Stimulated activated CD8-positive, alpha-beta memory T cell treated with anti-CD3 and anti-CD28 coated beads, Interleukin-4, amount 100 ng/mL, for 24 hours (primary cell): ENCODE measurements around the gene RSAD1.

Source experiments
- DNase-seq: peaks from one replicate; pipeline ENCODE4 v3.0.0-alpha.2; 2020; ENCODE audit warnings: low read depth

The RSAD1 gene

DNA sequence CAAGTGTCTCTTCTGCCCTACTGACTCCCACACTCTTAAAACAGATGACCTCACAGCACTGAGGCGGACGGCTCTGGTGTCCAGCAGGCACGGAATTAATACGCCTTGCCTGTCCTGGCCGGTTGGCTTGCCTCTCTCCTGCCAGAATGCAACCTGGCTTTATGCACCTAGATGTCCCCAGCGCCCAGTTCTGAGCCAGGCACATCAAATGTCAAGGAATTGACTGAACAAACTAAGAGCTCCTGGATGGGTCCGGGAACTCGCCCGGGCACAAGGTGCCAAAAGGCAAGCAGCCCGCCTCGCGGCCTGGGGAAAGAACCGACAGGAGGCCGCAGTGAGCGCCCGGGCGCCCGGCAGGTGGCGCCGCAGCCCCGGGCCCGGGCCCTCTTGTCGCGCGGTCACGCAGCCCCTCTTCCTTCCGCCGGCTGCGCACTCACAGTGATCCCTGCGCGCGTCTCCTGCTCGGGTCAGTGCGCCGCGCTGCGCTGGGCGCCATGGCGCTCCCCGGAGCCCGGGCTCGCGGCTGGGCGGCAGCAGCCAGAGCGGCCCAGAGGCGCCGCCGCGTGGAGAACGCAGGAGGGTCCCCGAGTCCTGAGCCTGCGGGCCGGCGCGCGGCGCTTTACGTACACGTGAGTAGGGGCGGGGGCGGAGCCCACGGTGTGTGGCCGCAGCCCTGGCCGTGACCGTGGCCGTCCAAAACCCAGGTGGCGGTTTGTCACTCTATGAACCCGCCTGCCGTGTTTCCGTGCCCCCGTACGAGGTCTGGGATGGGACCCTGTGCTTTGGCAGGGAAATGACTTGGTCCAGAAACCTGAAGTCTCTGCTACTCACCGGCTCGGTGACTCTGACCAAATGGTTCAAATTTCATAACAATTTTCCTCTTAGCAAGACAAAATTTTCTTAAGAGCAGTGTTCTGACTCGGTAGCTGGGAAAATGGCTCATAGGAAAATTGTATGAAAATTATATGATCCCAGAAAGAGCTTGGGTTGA, at the start of gene RSAD1:
Gene RSAD1 (plus strand): TSS at position 470 of the 991 bp plus-strand sequence. CDS start 25 bp downstream, at position 495.
- DNase-seq: peak; percentile 75

GRCh38 chr17:50429793-50430192, 48.9 kb upstream of the RSAD1 start:
- DNase-seq: no peak

- DNase-seq: no peak
Measured at GRCh38 chr17:50430821-50431618, 47.6 kb upstream of the RSAD1 start.

- DNase-seq: no peak
Measured at GRCh38 chr17:50432125-50432762, 46.4 kb upstream of the RSAD1 start.

DNA sequence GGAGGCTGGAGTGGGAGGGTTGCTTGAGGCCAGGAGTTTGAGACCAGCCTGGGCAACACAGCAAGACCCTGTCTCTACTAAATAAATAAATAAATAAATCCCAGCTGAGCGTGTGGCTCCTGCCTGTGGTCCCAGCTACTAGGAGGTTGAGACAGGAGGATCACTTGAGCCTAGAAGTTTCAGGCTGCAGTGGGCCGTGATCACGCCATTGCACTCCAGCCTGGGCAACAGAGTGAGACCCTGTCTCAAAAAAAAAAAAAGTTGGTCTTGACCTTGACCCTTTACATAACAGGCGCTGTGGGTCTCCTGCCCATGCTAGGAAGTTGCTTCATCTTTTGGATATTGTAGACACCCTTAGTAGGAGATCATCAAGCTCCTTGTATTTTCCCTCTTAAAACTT, 41.3 kb upstream of the RSAD1 start:
- no peak for DNase-seq

DNA sequence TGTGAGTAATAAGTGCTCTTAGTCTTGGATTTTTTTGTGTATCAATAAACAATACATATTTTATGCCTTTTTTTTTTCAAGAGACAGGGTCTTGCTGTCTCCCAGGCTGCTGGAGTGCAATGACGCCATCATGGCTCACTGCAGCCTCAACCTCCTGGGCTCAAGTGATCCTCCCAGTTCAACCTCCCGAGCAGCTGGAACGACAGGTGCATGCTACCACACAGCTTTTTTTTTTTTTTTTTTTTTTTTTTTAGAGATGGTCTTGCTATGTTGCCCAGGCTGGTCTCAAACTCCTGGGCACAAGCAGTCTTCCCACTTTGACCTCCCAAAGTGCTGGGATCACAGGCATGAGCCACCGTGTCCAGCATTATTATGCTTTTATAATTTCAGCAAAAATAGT, 39.7 kb upstream of the RSAD1 start:
- DNase-seq: no peak

GRCh38 chr17:50440172-50440837, 38.4 kb upstream of the RSAD1 start:
- DNase-seq: no peak

- DNase-seq: no peak
Measured at GRCh38 chr17:50440838-50441829, 37.5 kb upstream of the RSAD1 start.

DNA sequence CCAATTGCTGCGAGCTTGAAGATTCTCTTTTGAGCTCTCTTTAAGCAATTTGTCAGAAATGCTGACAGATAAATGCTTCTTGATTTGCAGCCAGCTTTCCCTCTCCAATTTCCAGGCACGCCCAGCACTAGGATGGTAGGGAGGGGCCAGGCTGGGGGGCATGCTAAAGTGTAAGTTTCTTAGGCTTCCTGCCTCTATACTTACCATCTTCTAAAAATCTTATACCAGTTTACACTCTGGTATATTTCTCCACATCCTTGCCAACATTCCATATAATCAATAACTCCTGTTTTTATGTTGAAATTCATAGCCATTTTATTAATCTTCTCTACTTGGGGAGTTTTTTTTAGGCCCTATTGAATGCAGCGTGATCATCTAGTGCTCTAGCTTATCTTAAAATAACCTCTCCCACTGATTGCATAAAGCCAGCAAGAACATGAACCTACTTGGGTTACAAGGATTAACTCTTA, 35.1 kb upstream of the RSAD1 start:
- no peak for DNase-seq

GRCh38 chr17:50444841-50445715, 33.6 kb upstream of the RSAD1 start:
- no peak for DNase-seq

DNA sequence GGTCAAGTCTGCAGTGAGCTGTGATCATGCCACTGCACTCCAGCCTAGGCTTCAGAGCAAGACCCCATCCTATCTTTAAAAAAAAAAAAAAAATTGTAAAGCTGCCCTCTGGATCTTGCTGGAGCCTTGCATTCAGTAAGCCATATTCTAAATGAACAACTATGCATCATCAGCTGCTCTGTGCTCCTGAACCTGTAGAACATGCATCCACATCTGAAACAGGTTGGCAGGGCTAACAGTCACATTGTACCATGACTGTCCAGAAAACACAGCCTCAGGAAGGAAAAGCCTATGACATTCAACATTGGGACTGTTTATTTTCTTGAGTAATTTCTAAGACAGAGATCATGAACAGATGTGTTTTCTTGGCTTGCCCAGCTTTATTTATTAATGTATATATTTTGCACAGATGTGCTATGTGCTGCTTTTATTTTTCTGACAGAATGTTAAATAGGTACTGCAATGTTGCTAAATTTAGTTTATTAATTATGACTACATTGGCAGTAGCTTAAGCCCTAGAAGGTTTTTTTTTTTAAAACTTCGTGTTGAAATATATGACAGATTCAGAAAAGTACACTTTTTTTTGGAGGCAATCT, 32.8 kb upstream of the RSAD1 start:
- no peak for DNase-seq

DNA sequence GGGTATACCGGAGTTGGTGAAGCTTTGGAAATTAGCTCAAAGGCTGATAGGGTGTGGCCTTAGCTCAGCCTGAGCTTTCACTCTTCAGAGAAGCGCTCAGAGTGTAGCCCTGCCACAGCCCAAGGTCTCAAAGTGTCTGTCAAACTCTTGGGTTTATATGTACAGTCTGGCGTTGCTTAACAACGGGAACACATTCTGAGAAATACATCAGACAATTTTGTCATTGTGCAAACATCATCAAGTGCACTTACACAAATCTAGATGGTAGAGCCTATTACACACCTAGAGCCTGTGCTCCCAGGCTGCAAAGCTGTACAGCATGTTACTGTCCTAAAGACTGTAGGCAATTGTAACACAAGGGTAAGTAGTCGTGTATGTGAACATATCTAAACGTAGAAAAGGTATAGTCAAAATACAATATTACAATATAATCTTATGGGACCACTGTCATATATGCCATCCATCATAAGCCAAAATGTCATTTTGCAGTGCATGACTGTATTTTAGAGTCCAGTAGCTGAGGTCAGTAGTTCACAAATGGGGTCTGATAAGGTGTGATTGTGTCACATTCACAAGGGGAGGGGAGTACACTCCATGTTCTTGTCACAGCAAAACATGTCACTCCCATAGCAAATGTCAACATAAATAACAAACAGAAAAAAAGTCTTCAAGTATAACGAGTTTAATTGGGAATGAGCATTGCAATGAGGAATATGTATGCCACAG, 30.6 kb upstream of the RSAD1 start:
- DNase-seq: no peak

GRCh38 chr17:50448643-50449042, 30.0 kb upstream of the RSAD1 start:
- DNase-seq: no peak

- no peak for DNase-seq
Measured at GRCh38 chr17:50451943-50452629, 26.6 kb upstream of the RSAD1 start.

DNA sequence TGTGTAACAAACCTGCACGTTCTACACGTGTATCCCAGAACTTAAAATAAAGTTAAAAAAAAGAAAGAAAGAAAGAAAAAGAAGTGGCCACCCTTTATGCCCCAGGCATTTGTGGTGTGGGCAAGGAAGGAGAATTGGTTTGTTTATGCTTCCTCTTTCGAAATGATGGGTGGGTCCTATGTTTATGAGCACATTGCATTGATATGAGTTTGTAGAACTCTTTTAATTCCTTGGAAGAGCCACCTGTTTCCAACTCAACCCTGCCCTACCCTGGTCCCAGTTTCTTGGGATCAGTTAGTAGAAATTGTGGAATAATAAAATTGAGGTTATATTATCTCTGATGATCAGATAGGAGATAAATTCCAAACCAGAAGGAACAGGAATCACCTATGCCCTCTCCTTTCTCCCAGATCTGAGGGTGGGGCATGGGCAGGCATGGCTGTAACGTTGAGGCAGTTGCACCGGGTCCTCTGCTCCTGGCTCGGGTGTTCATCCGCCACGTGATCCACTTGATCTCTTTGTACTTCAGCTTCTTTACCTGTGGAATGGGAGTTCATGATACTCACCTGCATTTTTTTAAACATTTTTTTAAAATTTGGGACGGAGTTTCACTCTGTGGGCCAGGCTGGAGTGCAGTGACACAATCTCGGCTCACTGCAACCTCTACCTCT, 25.9 kb upstream of the RSAD1 start:
- DNase-seq: no peak

- DNase-seq: no peak
Measured at GRCh38 chr17:50453901-50454300, 24.8 kb upstream of the RSAD1 start.

GRCh38 chr17:50457621-50458020, 21.0 kb upstream of the RSAD1 start:
- DNase-seq: no peak
